ENCODE data around the gene LTC4S.
"Not testable (repeated sequence)": the region's sequence is repeated elsewhere in the genome, so short reads cannot be mapped to it uniquely, and the experiment has no call there.

Gene LTC4S

GRCh38 chr5:179793468-179794139 is at the start of gene LTC4S:
Gene LTC4S, plus strand, starts transcription at chr5:179793986. Its CDS starts 95 bp downstream, at chr5:179794081.
- peak; percentile 47 for DNase-seq

DNA sequence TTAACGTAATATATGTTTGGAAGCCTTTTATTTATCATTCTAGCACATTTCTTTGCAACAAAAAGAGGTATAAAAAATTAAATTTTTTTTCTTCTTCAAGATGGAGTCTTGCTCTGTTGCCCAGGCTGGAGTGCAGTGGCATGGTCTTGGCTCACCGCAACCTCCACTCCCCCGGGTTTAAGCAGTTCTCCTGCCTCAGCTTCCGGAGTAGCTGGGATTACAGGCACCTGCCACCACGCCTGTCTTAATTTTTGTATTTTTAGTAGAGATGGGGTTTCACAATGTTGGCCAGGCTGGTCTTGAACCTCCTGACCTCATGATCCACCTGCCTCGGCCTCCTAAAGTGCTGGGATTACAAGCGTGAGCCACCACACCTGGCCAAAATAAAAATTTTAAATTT is 49.7 kb upstream of the LTC4S start:
- DNase-seq, result not testable (repeated sequence)

GRCh38 chr5:179746872-179747271 is 46.9 kb upstream of the LTC4S start:
- DNase-seq, result no peak

DNA sequence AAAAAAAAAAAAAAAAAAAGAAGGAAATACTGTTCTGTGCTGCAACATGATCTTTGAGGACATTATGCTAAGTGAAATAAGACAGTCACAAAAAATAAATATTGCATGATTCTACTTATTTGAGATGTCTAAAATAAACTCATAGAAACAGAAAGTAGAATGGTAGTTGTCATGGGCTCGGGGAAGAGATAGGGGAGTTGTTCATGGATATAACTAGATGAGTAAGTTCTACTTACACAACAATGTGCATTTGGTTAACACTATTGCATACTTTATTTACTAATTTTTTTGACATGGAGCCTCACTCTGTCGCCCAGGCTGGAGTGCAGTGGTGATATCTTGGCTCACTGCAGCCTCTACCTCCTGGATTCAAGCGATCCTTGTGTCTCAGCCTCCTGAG is 46.0 kb upstream of the LTC4S start:
- no peak for DNase-seq

DNA sequence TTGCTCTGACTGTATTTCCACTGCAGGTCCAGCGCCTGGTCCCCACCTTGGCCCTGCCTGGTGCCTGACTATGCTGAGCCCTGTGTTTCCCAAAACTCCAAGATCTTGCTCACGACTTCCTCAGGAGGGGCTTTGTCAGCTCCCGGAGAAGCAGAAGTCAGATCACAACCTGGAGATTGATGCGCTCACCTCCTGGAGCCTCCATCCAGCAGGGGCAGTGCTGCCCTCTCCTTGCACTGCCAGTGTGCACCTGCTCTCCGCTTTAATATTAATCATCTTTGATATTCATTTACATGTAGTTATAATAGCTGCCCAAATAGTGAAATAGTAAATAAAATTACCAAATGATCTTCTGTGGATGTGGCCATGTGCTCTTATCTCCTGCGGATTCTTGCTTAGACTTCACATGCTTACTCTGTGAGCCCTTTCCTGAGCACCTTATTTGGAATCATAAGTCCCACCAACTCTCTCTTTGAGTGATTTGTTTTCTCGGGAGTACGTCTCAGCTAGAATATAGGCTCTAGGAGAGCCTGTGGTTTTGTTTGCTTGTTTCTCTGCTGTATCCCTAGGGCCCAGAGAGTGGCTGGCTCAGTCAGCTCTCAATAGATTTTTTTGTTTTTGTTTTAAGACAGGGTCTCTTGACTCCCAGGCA is 43.8 kb upstream of the LTC4S start:
- DNase-seq, result no peak

- DNase-seq, result no peak
Measured at GRCh38 chr5:179753971-179754370, 39.8 kb upstream of the LTC4S start.

DNA sequence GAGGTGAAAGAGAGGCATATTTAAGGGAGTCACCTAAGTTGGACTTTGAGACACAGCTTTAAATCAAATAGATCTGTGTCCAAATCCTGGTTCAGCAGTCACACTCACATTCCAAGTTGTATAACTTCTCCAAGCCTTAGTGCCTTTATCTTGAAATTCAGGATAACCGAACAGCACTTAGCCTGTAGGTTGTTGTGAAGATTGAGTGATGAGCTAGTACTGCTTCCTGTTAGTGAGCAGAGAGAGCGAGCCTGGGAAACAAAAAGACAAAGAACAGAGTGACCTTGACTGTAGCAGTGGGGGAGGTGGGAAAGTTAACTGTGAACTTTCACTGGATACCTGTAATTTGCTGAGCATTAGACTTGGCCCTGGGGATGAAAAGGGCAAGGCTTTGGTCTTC is 38.8 kb upstream of the LTC4S start:
- no peak for DNase-seq

GRCh38 chr5:179758955-179759354 is 34.8 kb upstream of the LTC4S start:
- DNase-seq, result no peak

GRCh38 chr5:179759581-179760551 is 33.9 kb upstream of the LTC4S start:
- no peak for DNase-seq

DNA sequence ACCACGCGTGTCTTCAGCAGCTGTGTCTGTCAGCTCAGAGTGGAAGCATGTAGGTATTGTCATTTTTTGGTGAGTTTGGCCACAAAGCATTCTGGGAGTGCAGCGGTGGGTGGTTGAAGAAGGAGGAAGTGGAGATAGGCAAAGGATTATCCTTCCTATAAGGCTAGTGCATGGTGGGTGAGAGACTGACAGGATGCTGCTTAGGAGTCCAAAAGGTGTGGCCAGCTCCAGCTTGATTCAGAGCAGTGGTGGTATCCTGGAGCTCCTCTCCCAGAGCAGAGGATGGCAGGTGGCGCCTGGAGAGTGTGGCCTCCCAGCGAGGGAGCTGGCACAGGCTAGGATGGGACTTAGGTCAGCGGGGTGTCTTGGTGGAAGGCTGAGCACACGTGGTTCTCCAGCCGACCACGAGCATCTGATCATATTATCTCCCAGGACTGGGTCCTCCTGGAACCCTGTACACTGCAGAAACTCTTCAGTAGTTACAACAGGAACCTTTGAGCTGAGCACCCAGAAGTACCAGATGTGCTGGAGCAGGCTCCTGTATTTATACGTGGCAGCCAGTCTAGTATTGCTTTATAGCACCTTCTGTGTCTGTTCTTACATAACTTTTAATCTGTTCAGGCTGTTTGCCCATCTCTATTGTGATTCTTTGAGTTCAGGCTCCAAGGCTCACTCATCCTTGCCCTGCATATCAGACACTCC is 31.6 kb upstream of the LTC4S start:
- no peak for DNase-seq

- no peak for DNase-seq
Measured at GRCh38 chr5:179762781-179763176, 31.0 kb upstream of the LTC4S start.

DNA sequence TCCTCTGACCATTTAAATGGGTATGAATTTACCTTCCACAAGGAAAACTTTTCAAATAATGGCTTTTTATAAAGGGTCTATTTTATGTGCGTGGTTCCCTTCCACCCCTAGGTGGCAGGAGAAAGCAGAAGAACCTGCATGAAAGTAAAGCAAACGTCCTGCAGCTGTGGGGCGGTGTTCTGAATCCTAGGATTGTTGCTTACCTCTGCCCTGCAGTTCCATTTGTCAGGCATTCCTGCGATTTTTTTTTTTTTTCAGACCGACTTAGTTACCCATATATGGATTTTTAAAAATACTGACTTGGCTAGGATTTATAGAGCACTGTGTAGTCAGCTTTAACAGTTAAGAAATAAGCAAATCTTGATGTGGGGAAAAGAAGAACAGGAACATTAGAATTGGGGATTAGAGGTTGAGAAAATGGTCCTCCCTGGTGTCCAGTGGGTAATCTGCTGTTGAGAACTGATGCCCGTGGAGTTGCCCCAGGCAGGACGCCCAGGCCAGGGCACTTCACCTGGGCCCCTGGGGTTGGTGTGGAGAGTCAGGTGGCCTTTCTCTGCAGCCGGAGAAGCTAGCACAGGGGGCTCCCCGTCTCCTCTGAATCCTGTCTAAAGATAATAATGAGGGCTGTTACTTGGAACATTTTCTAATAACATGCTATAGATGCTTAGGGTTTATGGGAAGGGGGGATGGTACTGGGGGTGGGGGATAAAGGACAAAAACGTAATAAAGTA is 30.4 kb upstream of the LTC4S start:
- DNase-seq, result peak; percentile 42

DNA sequence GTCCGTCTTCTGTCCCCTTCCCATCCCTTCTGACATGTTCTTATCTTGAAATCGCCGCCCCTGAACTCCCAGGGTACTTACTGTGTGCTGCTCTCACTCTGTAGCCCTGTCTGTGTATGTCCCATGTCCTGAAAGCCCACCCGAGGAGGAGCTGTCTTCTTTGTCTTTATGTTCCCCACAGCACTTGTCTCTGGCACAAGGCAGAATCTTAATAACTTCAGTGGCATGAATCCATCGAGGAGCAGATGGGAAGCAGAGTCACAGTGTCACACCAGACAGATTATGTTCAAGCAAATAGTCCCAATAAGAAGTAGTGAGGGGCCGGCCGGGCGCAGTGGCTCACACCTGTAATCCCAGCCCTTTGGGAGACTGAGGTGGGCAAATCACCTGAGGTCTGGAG is 29.7 kb upstream of the LTC4S start:
- no peak for DNase-seq

GRCh38 chr5:179765400-179765799 is 28.4 kb upstream of the LTC4S start:
- DNase-seq, result no peak

- DNase-seq, result no peak
Measured at GRCh38 chr5:179766021-179766725, 27.6 kb upstream of the LTC4S start.

- DNase-seq, result no peak
Measured at GRCh38 chr5:179766726-179767455, 26.9 kb upstream of the LTC4S start.

- no peak for DNase-seq
Measured at GRCh38 chr5:179767496-179768100, 26.2 kb upstream of the LTC4S start.

DNA sequence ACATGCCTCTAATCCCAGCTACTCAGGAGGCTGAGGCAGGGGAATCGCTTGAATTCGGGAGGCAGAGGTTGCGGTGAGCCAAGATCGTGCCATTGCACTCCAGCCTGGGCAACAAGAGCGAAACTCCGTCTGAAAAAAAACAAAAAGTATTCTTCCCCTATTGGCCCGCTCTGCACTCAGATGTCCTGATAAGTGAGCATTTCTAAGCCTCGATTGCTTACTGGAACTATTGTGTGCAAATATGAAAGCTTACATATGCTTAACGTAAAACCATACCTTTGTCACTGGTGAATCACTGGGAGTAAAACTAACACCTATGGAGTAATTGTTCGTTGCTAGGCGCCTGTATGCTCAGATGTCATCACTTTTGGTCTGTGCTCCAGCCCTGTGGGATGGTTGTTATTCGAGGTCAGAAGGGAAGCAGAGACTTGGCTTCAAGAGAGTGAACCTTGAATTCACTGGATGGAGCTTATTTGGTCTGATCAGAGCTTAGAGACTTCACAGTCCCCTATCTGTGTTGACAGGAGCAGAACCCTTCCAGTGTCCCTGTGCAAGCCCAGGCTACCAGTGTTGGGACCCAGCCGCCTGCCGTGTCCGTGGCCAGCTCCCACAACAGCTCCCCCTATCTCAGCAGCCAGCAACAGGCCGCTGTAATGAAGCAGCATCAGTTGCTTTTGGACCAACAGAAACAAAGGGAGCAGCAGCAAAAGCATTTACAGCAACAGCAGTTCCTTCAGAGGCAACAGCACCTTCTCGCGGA is 25.3 kb upstream of the LTC4S start:
- DNase-seq, result no peak

DNA sequence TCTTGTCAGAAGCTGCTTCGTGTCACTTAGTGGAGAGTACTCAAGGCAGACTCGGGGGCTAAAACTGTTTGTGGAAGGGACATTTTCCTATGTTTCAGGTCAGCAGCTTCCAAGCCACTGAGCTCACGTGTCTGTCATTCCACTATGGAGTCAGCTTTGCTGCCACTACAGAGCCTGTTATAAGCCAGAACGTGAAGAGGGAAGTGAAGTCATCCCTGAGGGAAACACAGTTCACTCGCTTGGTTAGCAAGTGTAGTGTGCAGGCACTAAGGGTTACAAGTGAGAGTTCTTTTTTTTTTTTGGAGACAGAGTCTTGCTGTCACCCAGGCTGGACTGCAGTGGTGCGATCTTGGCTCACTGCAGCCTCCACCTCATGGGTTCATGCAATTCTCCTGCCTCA is 24.5 kb upstream of the LTC4S start:
- no peak for DNase-seq

DNA sequence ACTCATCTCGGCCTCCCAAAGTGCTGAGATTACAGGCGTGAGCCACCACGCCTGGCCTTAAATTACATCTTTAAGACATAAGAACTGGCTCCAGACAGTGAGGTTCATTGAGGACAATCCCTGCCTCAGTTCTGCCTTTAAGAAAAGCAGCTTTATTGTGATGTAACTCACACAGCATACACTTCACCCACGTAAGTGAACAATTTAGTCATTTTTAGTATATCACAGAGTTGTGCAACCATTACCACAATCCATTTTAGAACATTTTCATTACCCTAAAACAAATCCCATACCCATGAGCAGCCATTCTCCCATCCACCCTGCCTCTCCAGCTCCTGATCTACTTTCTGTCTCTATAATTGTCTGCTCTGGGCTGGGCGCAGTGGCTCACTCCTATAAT is 24.0 kb upstream of the LTC4S start:
- DNase-seq, result no peak
